HuH-7.5 (cell line): ENCODE results near the gene MAPK8IP3.

ENCODE experiments used
- DNase-seq: peaks from one replicate; pipeline ENCODE4 v3.0.0; 2011; ENCODE audit warnings: low spot score

Gene MAPK8IP3

GRCh38 chr16:1741553-1742165, 35.7 kb downstream of the MAPK8IP3 start:
- no peak for DNase-seq

- no peak for DNase-seq
Observed at GRCh38 chr16:1743376-1744337, 37.7 kb downstream of the MAPK8IP3 start.

GRCh38 chr16:1744338-1744840, 38.4 kb downstream of the MAPK8IP3 start:
- DNase-seq = no peak

GRCh38 chr16:1745181-1745899, 39.3 kb downstream of the MAPK8IP3 start:
- DNase-seq = no peak

GRCh38 chr16:1745900-1746692, 40.1 kb downstream of the MAPK8IP3 start:
- DNase-seq = no peak

GRCh38 chr16:1746693-1747195, 40.7 kb downstream of the MAPK8IP3 start:
- DNase-seq = no peak

GRCh38 chr16:1747934-1748333, 41.9 kb downstream of the MAPK8IP3 start:
- DNase-seq = no peak

GRCh38 chr16:1749152-1750117, 43.4 kb downstream of the MAPK8IP3 start:
- no peak for DNase-seq

- DNase-seq = no peak
Observed at GRCh38 chr16:1751946-1752345, 46.0 kb downstream of the MAPK8IP3 start.

GRCh38 chr16:1752853-1753252, 46.9 kb downstream of the MAPK8IP3 start:
- no peak for DNase-seq

GRCh38 chr16:1754204-1754603, 48.2 kb downstream of the MAPK8IP3 start:
- no peak for DNase-seq

- no peak for DNase-seq
Observed at GRCh38 chr16:1757714-1758461, 51.9 kb downstream of the MAPK8IP3 start.

- DNase-seq = no peak
Observed at GRCh38 chr16:1758923-1759322, 52.9 kb downstream of the MAPK8IP3 start.

- DNase-seq = no peak
Observed at GRCh38 chr16:1759511-1759910, 53.5 kb downstream of the MAPK8IP3 start.

- no peak for DNase-seq
Observed at GRCh38 chr16:1760911-1761310, 54.9 kb downstream of the MAPK8IP3 start.

GRCh38 chr16:1761751-1762150, 55.8 kb downstream of the MAPK8IP3 start:
- no peak for DNase-seq

GRCh38 chr16:1762196-1762878, 56.3 kb downstream of the MAPK8IP3 start:
- DNase-seq = no peak

GRCh38 chr16:1762879-1763520, 57.0 kb downstream of the MAPK8IP3 start:
- no peak for DNase-seq
